Hematopoietic multipotent progenitor cell treated with erythropoietin and hydrocortisone succinate and interleukin-3 and kit ligand, for 6 days (in vitro differentiated cells): ENCODE data around the gene IDH3A.
A peak's percentile ranks its signal among the peaks of the same experiment; 100 is the strongest.
"Not testable (repeated sequence)": the region's sequence is repeated elsewhere in the genome, so short reads cannot be mapped to it uniquely, and the experiment has no call there.

Experiments
- DNase-seq: peaks from one replicate; pipeline ENCODE4 v3.0.0-alpha.2; 2015

IDH3A gene

GRCh38 chr15:78129751-78130287, 19.3 kb upstream of the IDH3A start:
- no peak for DNase-seq

GRCh38 chr15:78130466-78131294, 18.5 kb upstream of the IDH3A start:
- DNase-seq: peak; percentile 34

GRCh38 chr15:78131295-78132061, 17.7 kb upstream of the IDH3A start, which contains the start of gene CIB2:
Gene CIB2, minus strand, starts transcription at chr15:78131445. Its CDS starts 230 bp downstream, at chr15:78131215.
- DNase-seq: peak; percentile 77

- DNase-seq: no peak
Observed at GRCh38 chr15:78133801-78134200, 15.4 kb upstream of the IDH3A start.

GRCh38 chr15:78139578-78139977, 9.6 kb upstream of the IDH3A start:
- DNase-seq: no peak

GRCh38 chr15:78140292-78140691, 8.9 kb upstream of the IDH3A start:
- DNase-seq: no peak

- no peak for DNase-seq
Observed at GRCh38 chr15:78142332-78142731, 6.8 kb upstream of the IDH3A start.

GRCh38 chr15:78146425-78147154, 2.6 kb upstream of the IDH3A start:
- DNase-seq: no peak

GRCh38 chr15:78147566-78147965, 1.6 kb upstream of the IDH3A start:
- no peak for DNase-seq

GRCh38 chr15:78148392-78149067, 632 bp upstream of the IDH3A start:
- DNase-seq: peak; percentile 19

GRCh38 chr15:78149805-78150751, 916 bp downstream of the IDH3A start:
- DNase-seq: peak; percentile 23

GRCh38 chr15:78151075-78151474, 1.9 kb downstream of the IDH3A start:
- not testable (repeated sequence) for DNase-seq

GRCh38 chr15:78154955-78155354, 5.8 kb downstream of the IDH3A start:
- DNase-seq: no peak

- no peak for DNase-seq
Observed at GRCh38 chr15:78155355-78155939, 6.3 kb downstream of the IDH3A start.

- DNase-seq: no peak
Observed at GRCh38 chr15:78156653-78157052, 7.5 kb downstream of the IDH3A start.

- no peak for DNase-seq
Observed at GRCh38 chr15:78157203-78157602, 8.0 kb downstream of the IDH3A start.

GRCh38 chr15:78159395-78159794, 10.2 kb downstream of the IDH3A start:
- no peak for DNase-seq

- DNase-seq: peak; percentile 32
Observed at GRCh38 chr15:78162038-78162437, 12.9 kb downstream of the IDH3A start.

- no peak for DNase-seq
Observed at GRCh38 chr15:78164010-78164409, 14.8 kb downstream of the IDH3A start.

GRCh38 chr15:78167227-78167888, 18.2 kb downstream of the IDH3A start:
- no peak for DNase-seq
